GM23248 (cell line): ENCODE measurements around the gene PLEKHG5. TPM values are rescaled to one million over a fixed set of nuclear protein-coding genes. Genes with fewer than 3 reads are reported as not detected.

ENCODE experiments used
- DNase-seq: peaks from one replicate; pipeline ENCODE4 v3.0.0-alpha.2; 2015
- H2AFZ ChIP-seq: fragments of 200-600 bp; sonication (generic); 2 replicates; pipeline ENCODE4 v1.6.1; 2016; ENCODE audit warnings: antibody characterized with exemption
- H3F3A ChIP-seq: fragments of 200-600 bp; sonication (generic); 2 replicates; pipeline ENCODE4 v1.6.1; 2016; ENCODE audit warnings: mild to moderate bottlenecking, antibody characterized with exemption, mixed run types; ENCODE audit not compliant: insufficient read depth
- H3K27ac ChIP-seq: fragments of 200-600 bp; sonication (generic); 2 replicates; pipeline ENCODE4 v1.5.1; 2016; ENCODE audit warnings: mild to moderate bottlenecking
- H3K27me3 ChIP-seq: fragments of 200-600 bp; sonication (generic); replicated peaks from 2 replicates; pipeline ENCODE4 v1.6.1; 2016; ENCODE audit warnings: mild to moderate bottlenecking; ENCODE audit not compliant: insufficient read depth
- H3K36me3 ChIP-seq: fragments of 200-600 bp; sonication (generic); 2 replicates; pipeline ENCODE4 v1.6.1; 2016; ENCODE audit warnings: low read depth, mild to moderate bottlenecking
- H3K4me1 ChIP-seq: fragments of 200-600 bp; sonication (generic); 2 replicates; pipeline ENCODE4 v1.6.1; 2016; ENCODE audit warnings: mild to moderate bottlenecking; ENCODE audit not compliant: insufficient read depth
- H3K4me2 ChIP-seq: fragments of 200-600 bp; sonication (generic); one replicate; pipeline ENCODE4 v1.6.1; 2016; ENCODE audit warnings: mild to moderate bottlenecking; ENCODE audit not compliant: unreplicated experiment
- H3K4me3 ChIP-seq: fragments of 200-600 bp; sonication (generic); 2 replicates; pipeline ENCODE4 v1.5.1; 2016; ENCODE audit warnings: mild to moderate bottlenecking
- H3K79me2 ChIP-seq: fragments of 200-600 bp; sonication (generic); 2 replicates; pipeline ENCODE4 v1.6.1; 2016; ENCODE audit warnings: mild to moderate bottlenecking; ENCODE audit not compliant: insufficient read depth
- H3K9ac ChIP-seq: fragments of 200-600 bp; sonication (generic); 2 replicates; pipeline ENCODE4 v1.6.1; 2016; ENCODE audit warnings: mild to moderate bottlenecking
- H3K9me2 ChIP-seq: fragments of 200-600 bp; sonication (generic); 2 replicates; pipeline ENCODE4 v1.6.1; 2016; ENCODE audit warnings: mixed run types, mild to moderate bottlenecking, moderate library complexity; ENCODE audit not compliant: insufficient read depth
- H3K9me3 ChIP-seq: fragments of 200-600 bp; sonication (generic); one replicate; pipeline ENCODE4 v1.6.1; 2017; ENCODE audit warnings: low read depth
- H4K20me1 ChIP-seq: fragments of 200-600 bp; sonication (generic); 2 replicates; pipeline ENCODE4 v1.6.0; 2016; ENCODE audit not compliant: insufficient read depth
- EZH2 ChIP-seq: fragments of 200-600 bp; sonication (generic); IDR thresholded peaks from 2 replicates; pipeline ENCODE4 v1.6.1; 2018; ENCODE audit warnings: antibody characterized with exemption, mild to moderate bottlenecking; ENCODE audit not compliant: insufficient read depth, poor library complexity, severe bottlenecking
- EZH2phosphoT487 ChIP-seq: fragments of 200-600 bp; sonication (generic); IDR thresholded peaks from 2 replicates; pipeline ENCODE4 v1.6.1; 2018; ENCODE audit warnings: antibody characterized with exemption, moderate library complexity, mild to moderate bottlenecking, low read depth; ENCODE audit not compliant: insufficient read depth
- WGBS, 2 experiments: methylation state at CpG; one replicate each; pipeline ENCODE4 v1.1.6; 2015 to 2017; ENCODE audit warnings: low lambda C conversion rate in 2 of 2, low coverage in 1 of 2; ENCODE audit errors: missing lambda C conversion rate in 2 of 2; 5-methylcytosine and 5-hydroxymethylcytosine counted together
- in situ Hi-C: fragments of 300-500 bp; cut with MboI; formaldehyde crosslinking; loops from 2 replicates; pipeline ENCODE4 v1.15.0; 2020
- polyA plus RNA-seq: library from polyadenylated mRNA; unstranded; fragments of >200 nt; fragmentation: Nextera tagmentation; extraction: Ambion mirVana; gene quantifications from 2 replicates; pipeline ENCODE4 v1.2.1, GENCODE V29; 2016
- total RNA-seq: library from RNA; depleted of rRNA; stranded (reverse); fragments of >200 nt; shearing (Covaris generic); gene quantifications from 2 replicates; pipeline ENCODE4 v1.2.3, GENCODE V29; 2014

The PLEKHG5 gene
- total and polyA plus RNA-seq, 2 experiments from 2014 or later, result 2.8 to 7.6 TPM

- TF ChIP-seq EZH2phosphoT487, result no peak
- TF ChIP-seq EZH2, result no peak
- H3K9me3 ChIP-seq, result no peaks in the 10 kb centered on the region
- H3K4me1 ChIP-seq, result no peaks in the 10 kb centered on the region
- 60 to 69% methylated on average over 13 of the region's 13 CpGs for WGBS, 2 experiments
- H3K4me2 ChIP-seq, result no peak overlapping the region
- in situ Hi-C loops, result no loop called here
- H3K27ac ChIP-seq, result no peak overlapping the region
- no peak overlapping the region for H3K9ac ChIP-seq
- H3F3A ChIP-seq, result no peaks in the 10 kb centered on the region
- no peaks in the 10 kb centered on the region for H3K79me2 ChIP-seq
- no peaks in the 10 kb centered on the region for H4K20me1 ChIP-seq
- peaks cover 19% of the 10 kb centered on the region for H3K27me3 ChIP-seq
- H2AFZ ChIP-seq, result no peak overlapping the region
- H3K36me3 ChIP-seq, result no peaks in the 10 kb centered on the region
- H3K9me2 ChIP-seq, result no peaks in the 10 kb centered on the region
- DNase-seq, result no peak
- no peak overlapping the region for H3K4me3 ChIP-seq
These were observed 28.9 kb downstream of the PLEKHG5 start for GRCh38 chr1:6462412-6463119.

DNA sequence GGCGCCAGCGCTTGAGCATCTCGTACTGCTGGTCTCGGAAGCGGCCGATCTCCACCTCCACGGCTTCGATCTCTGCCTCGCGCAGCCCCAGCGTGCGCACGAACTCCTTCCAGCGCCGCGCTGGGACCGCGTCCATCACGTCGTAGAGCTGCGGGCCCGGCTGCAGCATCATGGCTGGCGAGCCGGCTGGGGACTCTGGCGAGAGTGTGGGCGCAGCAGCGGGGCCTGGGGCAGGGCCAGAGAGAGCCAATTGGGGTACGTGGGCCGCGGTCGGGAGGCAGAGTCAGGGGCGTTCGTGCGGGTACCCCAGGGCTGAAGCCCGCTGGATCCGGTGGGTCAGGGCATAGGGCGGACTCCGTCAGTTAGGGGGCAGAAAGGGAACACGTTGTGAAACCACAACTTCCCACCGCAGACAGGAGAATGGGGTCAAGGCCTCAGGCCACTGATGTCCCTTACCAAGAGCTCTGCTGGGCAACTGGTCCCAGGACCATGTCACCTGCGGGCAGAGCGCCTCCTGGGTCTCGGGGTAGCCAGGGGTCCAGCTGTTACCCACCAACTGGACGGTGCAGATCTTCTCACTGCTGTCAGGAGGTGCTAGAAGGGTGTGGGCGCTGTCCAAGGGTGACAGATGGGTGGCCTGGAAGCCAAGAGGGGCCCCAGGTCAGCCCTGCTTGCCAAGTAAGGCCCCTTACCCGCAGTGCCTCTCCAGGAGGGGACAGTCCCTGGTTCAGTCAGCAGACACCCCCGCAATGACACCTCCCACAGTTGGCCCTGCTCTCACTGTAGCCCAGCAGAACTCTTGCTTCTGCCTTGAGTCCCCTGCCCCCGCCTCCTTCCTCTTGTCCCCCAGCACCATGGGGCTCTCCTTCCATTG, 29.7 kb downstream of the PLEKHG5 start:
- 62 to 64% methylated on average over 33 to 48 of the region's 48 CpGs for WGBS, 2 experiments
- Histone ChIP-seq H3K9ac (no peak overlapping the region), H3K27me3 (peaks cover 22% of the 10 kb centered on the region), H3K4me3 (no peak overlapping the region), H3K4me2 (no peak overlapping the region), H2AFZ (no peak overlapping the region), H3K27ac (no peak overlapping the region), H3K9me3 (no peaks in the 10 kb centered on the region), H3K79me2 (no peaks in the 10 kb centered on the region), H4K20me1 (no peaks in the 10 kb centered on the region), H3K36me3 (no peaks in the 10 kb centered on the region), H3F3A (no peaks in the 10 kb centered on the region), H3K9me2 (no peaks in the 10 kb centered on the region), H3K4me1 (no peaks in the 10 kb centered on the region)
- no peak for TF ChIP-seq EZH2phosphoT487
- no peak for DNase-seq
- in situ Hi-C loops, result no loop called here

DNA sequence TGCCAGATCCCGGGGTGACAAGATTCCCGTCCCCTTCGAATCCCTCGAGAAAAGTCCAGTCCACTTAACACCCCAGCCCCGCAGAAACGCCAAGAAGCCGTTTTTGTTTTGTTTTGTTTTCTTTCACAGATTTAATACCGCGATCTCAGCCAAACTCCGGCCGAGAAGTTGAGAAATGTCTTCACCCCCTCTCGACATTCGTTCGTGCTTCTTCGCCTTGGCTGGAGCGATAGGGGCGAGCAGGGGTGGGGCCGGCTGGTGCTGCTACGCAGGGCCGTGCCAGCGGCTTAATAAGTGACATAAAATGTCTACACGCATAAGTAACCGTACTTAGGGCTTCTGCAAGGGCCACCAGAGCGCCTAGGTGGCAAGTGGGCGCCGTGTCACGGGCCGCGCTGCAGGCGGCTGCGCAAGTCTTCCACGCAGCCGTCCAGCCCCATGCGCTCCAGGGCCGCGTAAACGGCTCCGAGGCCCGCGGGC, 30.4 kb downstream of the PLEKHG5 start:
- Histone ChIP-seq H3K9ac (no peak overlapping the region), H3K27ac (no peak overlapping the region), H3K9me2 (no peaks in the 10 kb centered on the region), H3K36me3 (no peaks in the 10 kb centered on the region), H2AFZ (no peak overlapping the region), H3F3A (no peaks in the 10 kb centered on the region), H3K4me2 (no peak overlapping the region), H3K9me3 (no peaks in the 10 kb centered on the region), H3K79me2 (no peaks in the 10 kb centered on the region), H3K4me1 (no peaks in the 10 kb centered on the region), H4K20me1 (no peaks in the 10 kb centered on the region), H3K27me3 (peaks cover 24% of the 10 kb centered on the region), H3K4me3 (no peak overlapping the region)
- WGBS, 2 experiments, result 36 to 52% methylated on average over 39 to 40 of the region's 40 CpGs
- TF ChIP-seq EZH2, result no peak
- peak; percentile 22 for DNase-seq
- in situ Hi-C loops, result no loop called here

DNA sequence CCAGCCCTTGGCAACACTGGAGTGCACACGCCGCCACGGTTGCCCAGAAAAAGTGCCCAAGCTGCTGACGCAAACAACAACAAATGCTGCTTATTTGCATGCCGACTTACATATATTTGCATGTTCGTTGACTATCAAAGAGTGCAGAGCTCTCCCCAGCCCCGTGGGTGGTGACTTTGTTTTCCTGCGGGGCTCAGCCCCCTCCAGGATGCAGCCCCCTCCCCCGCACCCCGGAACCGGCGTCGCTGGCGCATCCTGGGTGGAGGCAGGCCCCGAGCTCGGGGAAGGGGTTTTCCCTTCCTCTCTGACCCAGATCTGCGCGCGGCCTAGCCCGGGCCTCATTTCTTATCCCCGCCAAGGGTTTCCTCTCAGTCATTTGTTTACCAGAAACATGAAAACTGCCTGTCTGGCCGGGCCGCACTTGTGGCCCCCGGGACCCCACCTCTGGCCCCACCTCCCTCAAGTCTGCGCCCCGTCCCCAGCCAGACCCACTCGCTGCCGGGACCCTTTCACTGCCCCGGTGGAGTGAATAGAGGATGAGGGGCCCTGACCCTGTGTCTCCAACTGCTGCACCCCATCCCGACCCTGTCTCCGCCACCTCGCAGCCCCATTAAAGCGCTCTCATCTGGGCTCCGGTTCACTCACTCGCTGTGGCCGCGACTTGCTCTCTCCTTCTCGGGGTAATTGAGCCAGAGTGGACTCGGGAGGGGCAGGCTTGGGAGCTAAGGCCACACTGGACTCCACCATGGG, 31.0 kb downstream of the PLEKHG5 start:
- Histone ChIP-seq H3K36me3 (no peaks in the 10 kb centered on the region), H3K4me1 (no peaks in the 10 kb centered on the region), H3F3A (no peaks in the 10 kb centered on the region), H3K27me3 (peaks cover 30% of the 10 kb centered on the region), H2AFZ (no peak overlapping the region), H3K27ac (no peak overlapping the region), H3K9ac (no peak overlapping the region), H3K4me2 (no peak overlapping the region), H3K79me2 (no peaks in the 10 kb centered on the region), H3K9me2 (no peaks in the 10 kb centered on the region), H4K20me1 (no peaks in the 10 kb centered on the region), H3K9me3 (no peaks in the 10 kb centered on the region), H3K4me3 (no peak overlapping the region)
- DNase-seq, result no peak
- TF ChIP-seq EZH2phosphoT487, result no peak
- WGBS, 2 experiments, result 25 to 30% methylated on average over 33 to 39 of the region's 39 CpGs
- in situ Hi-C loops, result no loop called here
